Measurements from ENCODE around the gene DNAAF6.

DNAAF6 gene

DNA sequence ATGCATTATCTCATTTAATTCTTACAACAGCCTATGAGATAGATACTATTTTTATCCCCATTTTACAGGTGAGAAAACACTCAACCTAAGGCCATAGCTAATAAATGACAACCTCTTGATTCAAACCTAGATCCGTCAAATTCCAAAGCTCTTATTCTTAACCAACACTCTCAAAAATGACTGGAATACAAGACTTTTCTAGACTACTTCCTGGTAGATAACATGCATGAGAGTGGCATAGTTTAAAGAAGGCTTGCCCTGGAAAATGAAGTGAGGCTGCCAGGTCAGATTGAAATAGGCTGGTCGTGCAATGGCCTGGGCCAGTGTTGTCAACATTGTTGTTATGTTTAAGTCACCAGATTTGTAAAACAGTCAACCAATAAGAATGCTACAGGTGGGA, 86.6 kb downstream of the DNAAF6 start:
- DNase-seq (ENCODE audit: low read depth): no peak

Measured in stimulated activated CD4-positive, alpha-beta T cell treated with anti-CD3 and anti-CD28 coated beads, Interleukin-2, amount 100 ng/mL, for 4 hours (primary cell).